ENCODE measurements around the gene SHC3. TPM values are rescaled to one million over a fixed set of nuclear protein-coding genes. Genes with fewer than 3 reads are reported as not detected.

The SHC3 gene
- total RNA-seq, 6 donors from 2014 or later: 11.0 to 22.0 (median 14.0) TPM

DNA sequence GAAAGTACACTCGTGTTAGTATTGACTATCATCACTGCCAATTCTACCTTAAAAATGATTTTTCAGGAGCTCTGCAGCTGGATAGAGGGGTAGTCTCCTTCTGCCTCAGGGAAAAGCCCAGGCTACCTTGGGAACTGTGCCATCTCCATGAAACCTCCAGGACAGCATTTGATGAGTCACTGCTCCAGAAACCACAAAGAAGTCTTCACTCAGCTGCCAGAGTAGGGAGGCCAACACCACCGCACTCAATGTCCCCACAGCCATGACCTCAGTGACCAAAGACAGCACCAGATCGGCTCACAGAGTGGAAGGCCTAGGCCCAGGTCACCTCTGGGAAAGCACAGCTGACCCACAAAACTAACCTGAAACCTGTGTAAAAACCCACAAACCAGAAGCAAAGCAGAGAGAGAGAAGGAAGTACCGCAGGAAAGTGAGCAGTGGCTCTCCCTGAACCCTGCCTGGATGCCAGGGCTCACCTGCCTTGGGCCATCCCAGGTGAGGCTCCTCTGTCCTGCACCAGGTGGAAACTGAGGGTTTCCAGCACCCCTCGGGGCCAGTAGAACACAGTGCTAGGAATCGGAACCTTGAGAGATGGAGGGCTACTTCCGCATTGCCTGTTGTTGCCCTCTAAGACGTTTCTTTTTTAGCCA, 157.3 kb downstream of the SHC3 start:
- peaks cover 18 to 31% (median 28%) of the 10 kb centered on the region in 4 donors for H3K4me1 ChIP-seq
- ATAC-seq (ENCODE audit: low FRiP score in 2 of 2) (peak; percentile 71 to 76), DNase-seq (peak in 1 of 2 donors; percentile 78)
- WGBS, 2 donors: 68 to 80% methylated on average over 7 to 8 of the region's 8 CpGs
- H3K27me3 ChIP-seq: no peaks in the 10 kb centered on the region
- no peak overlapping the region for H3K4me3 ChIP-seq
- H3K9me3 ChIP-seq: no peaks in the 10 kb centered on the region
- peak overlapping the region; percentile 74 to 88 (median 76) for H3K27ac ChIP-seq
- no peak for TF ChIP-seq EP300 (IDR thresholded peaks at IDR 0.05)
- TF ChIP-seq POLR2AphosphoS5 (IDR thresholded peaks at IDR 0.05): peak; percentile 40 to 59
- no peaks in the 10 kb centered on the region for H3K36me3 ChIP-seq

DNA sequence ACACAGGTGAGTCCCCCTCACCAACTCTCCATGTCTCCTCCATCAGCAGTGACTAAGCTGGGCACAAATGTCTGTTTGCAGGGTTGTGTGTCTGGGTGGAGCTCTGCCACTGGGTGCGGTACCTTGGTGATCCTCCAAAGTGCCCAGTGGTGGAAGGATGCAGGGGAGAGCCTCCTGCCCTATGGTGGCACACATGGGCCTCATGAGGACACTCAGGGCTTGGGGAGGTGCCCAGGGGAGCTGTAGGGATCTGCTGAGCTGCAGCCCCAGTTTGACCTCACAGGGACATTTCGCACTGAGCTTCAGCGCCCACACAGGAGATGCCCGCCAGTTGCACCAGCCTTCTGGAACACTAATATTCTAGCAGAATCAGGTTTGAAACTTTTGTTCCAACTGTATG, 157.9 kb downstream of the SHC3 start:
- no peak for TF ChIP-seq EP300 (IDR thresholded peaks at IDR 0.05)
- no peak for TF ChIP-seq POLR2AphosphoS5 (IDR thresholded peaks at IDR 0.05)
- WGBS, 2 donors: 94 to 97% methylated on average over 3 to 4 of the region's 4 CpGs
- ATAC-seq (ENCODE audit: low FRiP score in 2 of 2) (no peak), DNase-seq (no peak)
- Histone ChIP-seq H3K4me1 (peaks cover 18 to 31% (median 28%) of the 10 kb centered on the region in 4 donors), H3K27me3 (no peaks in the 10 kb centered on the region), H3K9me3 (no peaks in the 10 kb centered on the region), H3K36me3 (no peaks in the 10 kb centered on the region), H3K4me3 (no peak overlapping the region), H3K27ac (peak overlapping the region; percentile 74 to 88 (median 76))

DNA sequence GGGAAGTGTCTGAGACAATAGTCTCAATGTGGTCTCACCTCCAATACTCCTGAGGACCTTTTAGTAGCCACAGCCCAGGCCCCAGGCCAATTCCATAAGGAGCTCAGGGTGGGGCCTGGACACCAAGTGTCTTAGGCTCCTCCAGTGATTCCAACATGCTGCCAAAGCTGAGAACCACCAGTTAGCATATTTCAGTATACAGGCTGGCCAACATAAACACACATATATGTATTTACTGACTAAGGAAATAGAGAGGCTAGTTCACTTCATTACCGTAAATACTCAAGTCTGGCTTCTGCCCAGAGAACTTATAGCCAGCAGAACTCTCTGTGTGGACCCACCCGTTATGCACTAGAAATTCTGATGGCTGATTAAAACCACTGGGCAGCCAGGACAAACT, 163.3 kb downstream of the SHC3 start:
- ATAC-seq (ENCODE audit: low FRiP score in 2 of 2): no peak
- peaks cover 0 to 1% (median 0%) of the 10 kb centered on the region in 4 donors for H3K4me1 ChIP-seq
- DNase-seq: no peak
- no peaks in the 10 kb centered on the region for H3K27me3 ChIP-seq
- TF ChIP-seq, protein P1, sequence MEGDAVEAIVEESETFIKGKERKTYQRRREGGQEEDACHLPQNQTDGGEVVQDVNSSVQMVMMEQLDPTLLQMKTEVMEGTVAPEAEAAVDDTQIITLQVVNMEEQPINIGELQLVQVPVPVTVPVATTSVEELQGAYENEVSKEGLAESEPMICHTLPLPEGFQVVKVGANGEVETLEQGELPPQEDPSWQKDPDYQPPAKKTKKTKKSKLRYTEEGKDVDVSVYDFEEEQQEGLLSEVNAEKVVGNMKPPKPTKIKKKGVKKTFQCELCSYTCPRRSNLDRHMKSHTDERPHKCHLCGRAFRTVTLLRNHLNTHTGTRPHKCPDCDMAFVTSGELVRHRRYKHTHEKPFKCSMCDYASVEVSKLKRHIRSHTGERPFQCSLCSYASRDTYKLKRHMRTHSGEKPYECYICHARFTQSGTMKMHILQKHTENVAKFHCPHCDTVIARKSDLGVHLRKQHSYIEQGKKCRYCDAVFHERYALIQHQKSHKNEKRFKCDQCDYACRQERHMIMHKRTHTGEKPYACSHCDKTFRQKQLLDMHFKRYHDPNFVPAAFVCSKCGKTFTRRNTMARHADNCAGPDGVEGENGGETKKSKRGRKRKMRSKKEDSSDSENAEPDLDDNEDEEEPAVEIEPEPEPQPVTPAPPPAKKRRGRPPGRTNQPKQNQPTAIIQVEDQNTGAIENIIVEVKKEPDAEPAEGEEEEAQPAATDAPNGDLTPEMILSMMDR (IDR thresholded peaks at IDR 0.05): no peak
- TF ChIP-seq POLR2AphosphoS5 (IDR thresholded peaks at IDR 0.05) (no peak), POLR2A (IDR thresholded peaks at IDR 0.05) (no peak), EP300 (IDR thresholded peaks at IDR 0.05) (no peak)
- no peaks in the 10 kb centered on the region for H3K9me3 ChIP-seq
- H3K36me3 ChIP-seq: peaks cover 0 to 3% (median 0%) of the 10 kb centered on the region in 4 donors
- no peak overlapping the region for H3K4me3 ChIP-seq
- H3K27ac ChIP-seq: no peak overlapping the region
- 75 to 76% methylated on average over 2 of the region's 2 CpGs for WGBS, 2 donors

DNA sequence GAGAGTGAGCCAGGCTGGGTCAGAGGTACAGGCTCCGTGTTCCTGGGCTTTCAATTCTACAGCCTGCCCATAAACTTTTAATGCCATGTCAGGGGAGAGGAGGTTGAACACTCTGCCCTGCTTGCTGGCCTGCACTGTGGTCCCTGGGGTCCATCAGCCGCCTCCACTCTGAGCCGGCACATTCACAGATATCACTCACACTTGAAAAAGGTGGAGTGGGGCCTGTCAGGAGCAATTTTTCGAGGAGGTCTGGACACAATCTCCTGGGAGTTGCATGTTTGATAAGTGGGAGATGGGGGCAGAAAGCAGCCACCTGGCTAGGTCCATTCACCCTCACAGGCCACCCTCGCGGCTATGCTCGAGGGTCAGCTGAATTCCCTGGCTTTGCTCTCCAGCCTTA, 164.5 kb downstream of the SHC3 start:
- no peaks in the 10 kb centered on the region for H3K9me3 ChIP-seq
- H3K27me3 ChIP-seq: no peaks in the 10 kb centered on the region
- DNase-seq (no peak), ATAC-seq (ENCODE audit: low FRiP score in 2 of 2) (no peak)
- no peak for TF ChIP-seq POLR2A (IDR thresholded peaks at IDR 0.05)
- no peak for TF ChIP-seq EP300 (IDR thresholded peaks at IDR 0.05)
- TF ChIP-seq, protein P1 (IDR thresholded peaks at IDR 0.05): no peak
- TF ChIP-seq POLR2AphosphoS5 (IDR thresholded peaks at IDR 0.05): no peak
- H3K27ac ChIP-seq: no peak overlapping the region
- 85 to 90% methylated on average over 7 of the region's 7 CpGs for WGBS, 2 donors
- peaks cover 0 to 3% (median 0%) of the 10 kb centered on the region in 4 donors for H3K36me3 ChIP-seq
- H3K4me1 ChIP-seq: no peaks in the 10 kb centered on the region
- no peak overlapping the region for H3K4me3 ChIP-seq

DNA sequence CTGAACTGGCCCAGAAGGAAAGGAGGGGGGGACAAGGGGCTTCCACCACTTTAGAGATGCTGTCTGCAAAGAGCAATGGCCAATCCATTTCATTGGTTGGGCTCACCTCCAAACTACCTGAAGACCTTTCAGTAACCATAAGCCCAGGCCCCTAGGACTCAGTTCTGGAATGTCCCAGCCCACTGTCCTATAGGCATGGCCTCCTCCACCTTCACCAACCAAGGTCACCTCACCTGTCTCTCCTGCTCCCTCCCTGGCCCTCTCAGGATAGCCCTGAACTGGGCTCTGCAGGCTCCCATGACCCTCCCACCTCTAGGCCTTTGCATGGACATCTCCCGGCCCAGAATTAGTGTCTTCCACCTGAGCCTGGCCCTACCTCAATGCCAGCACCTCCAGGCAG, 165.0 kb downstream of the SHC3 start:
- peaks cover 0 to 3% (median 0%) of the 10 kb centered on the region in 4 donors for H3K36me3 ChIP-seq
- TF ChIP-seq POLR2AphosphoS5 (IDR thresholded peaks at IDR 0.05): no peak
- TF ChIP-seq, protein P1 (IDR thresholded peaks at IDR 0.05): no peak
- TF ChIP-seq EP300 (IDR thresholded peaks at IDR 0.05): no peak
- no peak for TF ChIP-seq POLR2A (IDR thresholded peaks at IDR 0.05)

More for the DNA sequence above, 165.0 kb downstream of the SHC3 start:
- no peak for DNase-seq
- Histone ChIP-seq H3K4me1 (no peaks in the 10 kb centered on the region), H3K27me3 (no peaks in the 10 kb centered on the region), H3K4me3 (no peak overlapping the region), H3K27ac (no peak overlapping the region), H3K9me3 (no peaks in the 10 kb centered on the region)
- no peak for ATAC-seq (ENCODE audit: low FRiP score in 2 of 2)
- 92 to 100% methylated on average over 1 of the region's 1 CpG for WGBS, 2 donors

Data from upper lobe of left lung (tissue), 6 donors.